Testis (tissue), 5 donors: ENCODE data around the gene UROS. TPM values are rescaled to one million over a fixed set of nuclear protein-coding genes. Genes with fewer than 3 reads are reported as not detected.
A peak's percentile ranks its signal among the peaks of the same experiment; 100 is the strongest.

Experiments used
- DNase-seq: peaks from one replicate; pipeline ENCODE4 v3.0.0-alpha.2; 2019
- H3K27ac ChIP-seq, 2 donors: fragments of 200-600 bp; sonication (generic); one replicate each; pipeline ENCODE4 v1.5.1; 2019
- H3K27me3 ChIP-seq: fragments of 200-600 bp; sonication (generic); one replicate; pipeline ENCODE4 v1.5.1; 2019
- H3K36me3 ChIP-seq: fragments of 200-600 bp; sonication (generic); one replicate; pipeline ENCODE4 v1.5.1; 2017; ENCODE audit warnings: low read depth; ENCODE audit errors: missing control alignments
- H3K4me1 ChIP-seq: fragments of 200-600 bp; sonication (generic); one replicate; pipeline ENCODE4 v1.5.1; 2019
- H3K4me3 ChIP-seq, 2 donors: fragments of 200-600 bp; sonication (generic); one replicate each; pipeline ENCODE4 v1.5.1; 2017 to 2019
- H3K9me3 ChIP-seq: fragments of 200-600 bp; sonication (generic); one replicate; pipeline ENCODE4 v1.5.1; 2017
- POLR2A ChIP-seq: fragments of 450-650 bp; IDR thresholded peaks from one replicate; pipeline ENCODE4 v1.6.1; 2017; ENCODE audit warnings: antibody characterized with exemption, mild to moderate bottlenecking, moderate library complexity
- WGBS, 2 donors: methylation state at CpG; one replicate each; pipeline ENCODE4 v1.1.5; 2018; 5-methylcytosine and 5-hydroxymethylcytosine counted together
- intact Hi-C: fragments of 100-400 bp; cut with DNase I; formaldehyde crosslinking; loops from one replicate; pipeline ENCODE4 v1.15.1; 2023; ENCODE audit warnings: low total_unique reads
- long read RNA-seq, 2 donors: transcript quantifications; one replicate each; lab custom pipeline, GENCODE V29; 2026
- polyA plus RNA-seq: library from polyadenylated mRNA; stranded (reverse); fragments of 350-450 nt; fragmentation: Illumina TruSeq; extraction: RNeasy Lipid Tissue Mini Kit (QIAGEN cat#74804); gene quantifications from one replicate; pipeline ENCODE4 v1.2.3, GENCODE V29; 2014; ENCODE audit warnings: low read depth, low replicate concordance; ENCODE audit not compliant: insufficient read depth
- total RNA-seq, 2 donors: library from RNA; depleted of rRNA; stranded (reverse); fragments of >200 nt; gene quantifications; one replicate each; pipeline ENCODE4 v1.2.3, GENCODE V29; 2016
- TF ChIP-seq, protein P1 (sequence below), 3 experiments: fragments of 450-650 bp in 2 of 3; fragments of 200-600 bp in 1 of 3; sonication (generic) in 1 of 3; IDR thresholded peaks; one replicate each; pipeline ENCODE4 v1.5.1; 2016 to 2019; ENCODE audit warnings: antibody characterized with exemption in 3 of 3, mild to moderate bottlenecking in 2 of 3, moderate library complexity in 1 of 3

The UROS gene
- total RNA-seq (10 to 100 TPM; 62.5 to 70.3 TPM), polyA plus RNA-seq (69.2 TPM)
- long read RNA-seq, donor 1, transcript UROS-204 (10 exons, 1,342 nt), result major isoform, 9 of 274 reads
- long read RNA-seq, donor 1, partial matches to known transcripts, result 208 of 274 reads
- long read RNA-seq, donor 1, other reads (novel, unspliced or antisense), result 52 of 274 reads
- long read RNA-seq, donor 2, transcript UROS-204 (10 exons, 1,342 nt), result major isoform, 13 of 15 reads
- long read RNA-seq, donor 2, partial matches to known transcripts, result 0 of 15 reads
- long read RNA-seq, donor 2, other reads (novel, unspliced or antisense), result 0 of 15 reads

GRCh38 chr10:125822878-125823662 is at the start of gene UROS, which contains the start of gene BCCIP:
TSS of gene UROS (minus strand) at chr10:125823258. CDS start at chr10:125816499, 6,759 bp downstream.
TSS of gene BCCIP (plus strand) at chr10:125823546. CDS start at chr10:125823558, 12 bp downstream.
- Histone ChIP-seq H3K9me3 (no peaks in the 10 kb centered on the region), H3K27ac (peak within 1 kb of the TSS; percentile 60 to 91), H3K36me3 (no peaks in the 10 kb centered on the region), H3K4me1 (peaks cover 17% of the 10 kb centered on the region), H3K4me3 (peak within 1 kb of the TSS; percentile 89), H3K27me3 (no peaks in the 10 kb centered on the region)
- intact Hi-C loops, result no loop called here
- TF ChIP-seq, protein P1, sequence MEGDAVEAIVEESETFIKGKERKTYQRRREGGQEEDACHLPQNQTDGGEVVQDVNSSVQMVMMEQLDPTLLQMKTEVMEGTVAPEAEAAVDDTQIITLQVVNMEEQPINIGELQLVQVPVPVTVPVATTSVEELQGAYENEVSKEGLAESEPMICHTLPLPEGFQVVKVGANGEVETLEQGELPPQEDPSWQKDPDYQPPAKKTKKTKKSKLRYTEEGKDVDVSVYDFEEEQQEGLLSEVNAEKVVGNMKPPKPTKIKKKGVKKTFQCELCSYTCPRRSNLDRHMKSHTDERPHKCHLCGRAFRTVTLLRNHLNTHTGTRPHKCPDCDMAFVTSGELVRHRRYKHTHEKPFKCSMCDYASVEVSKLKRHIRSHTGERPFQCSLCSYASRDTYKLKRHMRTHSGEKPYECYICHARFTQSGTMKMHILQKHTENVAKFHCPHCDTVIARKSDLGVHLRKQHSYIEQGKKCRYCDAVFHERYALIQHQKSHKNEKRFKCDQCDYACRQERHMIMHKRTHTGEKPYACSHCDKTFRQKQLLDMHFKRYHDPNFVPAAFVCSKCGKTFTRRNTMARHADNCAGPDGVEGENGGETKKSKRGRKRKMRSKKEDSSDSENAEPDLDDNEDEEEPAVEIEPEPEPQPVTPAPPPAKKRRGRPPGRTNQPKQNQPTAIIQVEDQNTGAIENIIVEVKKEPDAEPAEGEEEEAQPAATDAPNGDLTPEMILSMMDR (IDR thresholded peaks at IDR 0.05), result no peak
- no peak for TF ChIP-seq POLR2A
- peak; percentile 93 for DNase-seq
- 0% methylated on average over 25 to 52 of the region's 74 CpGs for WGBS, 2 donors

DNA sequence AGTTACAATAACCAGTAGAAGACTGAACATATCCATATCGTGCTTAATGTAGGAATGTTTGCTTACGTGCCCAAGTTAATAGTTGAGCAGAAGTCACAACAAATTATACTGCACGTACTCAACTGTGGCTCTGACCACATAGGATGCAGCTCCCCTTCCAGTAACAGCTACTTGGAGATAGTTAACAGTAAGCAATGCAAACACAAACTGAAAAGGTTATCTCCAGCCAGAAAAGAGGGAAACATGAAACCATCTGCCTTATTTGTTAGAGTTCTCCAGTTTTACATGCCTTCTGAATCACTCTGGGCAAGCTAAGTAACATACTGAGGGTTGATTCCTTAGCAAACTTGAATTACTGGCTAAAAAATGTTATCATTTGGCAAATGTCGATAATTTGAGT is 48.3 kb upstream of the UROS start:
- H3K27me3 ChIP-seq, result no peaks in the 10 kb centered on the region
- 80 to 81% methylated on average over 4 of the region's 4 CpGs for WGBS, 2 donors
- H3K9me3 ChIP-seq, result no peaks in the 10 kb centered on the region
- H3K4me1 ChIP-seq, result no peaks in the 10 kb centered on the region
- H3K4me3 ChIP-seq, result no peak overlapping the region
- H3K27ac ChIP-seq, result no peak overlapping the region
- no peak for DNase-seq
- no peaks in the 10 kb centered on the region for H3K36me3 ChIP-seq
- TF ChIP-seq, protein P1 (IDR thresholded peaks at IDR 0.05), result no peak
- TF ChIP-seq POLR2A, result no peak
- intact Hi-C loops, result no loop called here

GRCh38 chr10:125868372-125868975 is 45.4 kb upstream of the UROS start:
- 67% methylated on average over 7 of the region's 7 CpGs for WGBS, 2 donors
- DNase-seq, result no peak
- Histone ChIP-seq H3K4me1 (no peaks in the 10 kb centered on the region), H3K9me3 (no peaks in the 10 kb centered on the region), H3K27me3 (no peaks in the 10 kb centered on the region), H3K4me3 (no peak overlapping the region), H3K27ac (no peak overlapping the region), H3K36me3 (no peaks in the 10 kb centered on the region)
- TF ChIP-seq, protein P1 (IDR thresholded peaks at IDR 0.05), result peak; percentile 62 to 74 (median 64)
- TF ChIP-seq POLR2A, result no peak
- intact Hi-C loops, result no loop called here

GRCh38 chr10:125866421-125867029 is 43.5 kb upstream of the UROS start:
- H3K36me3 ChIP-seq, result no peaks in the 10 kb centered on the region
- H3K4me1 ChIP-seq, result no peaks in the 10 kb centered on the region
- H3K27ac ChIP-seq, result no peak overlapping the region
- no peak for DNase-seq
- WGBS, 2 donors, result 89 to 96% methylated on average over 7 of the region's 7 CpGs
- TF ChIP-seq, protein P1 (IDR thresholded peaks at IDR 0.05), result no peak
- no peak for TF ChIP-seq POLR2A
- intact Hi-C loops, result no loop called here
- no peaks in the 10 kb centered on the region for H3K9me3 ChIP-seq
- H3K4me3 ChIP-seq, result no peak overlapping the region
- H3K27me3 ChIP-seq, result no peaks in the 10 kb centered on the region
